Measurements from ENCODE around the gene GBP3.
"Not testable (repeated sequence)": the region's sequence is repeated elsewhere in the genome, so short reads cannot be mapped to it uniquely, and the experiment has no call there.

The GBP3 gene

DNA sequence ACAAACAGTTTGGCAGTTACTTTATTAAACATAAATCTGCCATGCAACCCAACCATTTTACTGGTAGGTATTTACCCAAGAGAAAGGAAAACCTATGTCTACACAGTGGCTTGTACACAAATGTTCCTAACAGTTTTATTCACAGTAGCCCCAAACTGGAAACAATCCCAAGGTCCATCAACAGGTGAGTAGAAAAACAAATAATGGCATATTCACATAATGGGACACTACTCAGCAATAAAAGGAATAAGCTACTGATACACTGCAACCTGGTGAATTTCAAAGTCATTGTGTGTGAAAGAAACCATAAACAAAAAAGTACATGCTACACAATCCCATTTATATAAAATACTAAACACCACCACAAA is 42.9 kb downstream of the GBP3 start:
- no peak for DNase-seq

- no peak for DNase-seq
These were observed 43.5 kb downstream of the GBP3 start for GRCh38 chr1:88979054-88979748.

GRCh38 chr1:88976235-88976634 is 46.4 kb downstream of the GBP3 start:
- DNase-seq, result no peak

- DNase-seq, result not testable (repeated sequence)
These were observed 48.0 kb downstream of the GBP3 start for GRCh38 chr1:88974616-88975172.

DNA sequence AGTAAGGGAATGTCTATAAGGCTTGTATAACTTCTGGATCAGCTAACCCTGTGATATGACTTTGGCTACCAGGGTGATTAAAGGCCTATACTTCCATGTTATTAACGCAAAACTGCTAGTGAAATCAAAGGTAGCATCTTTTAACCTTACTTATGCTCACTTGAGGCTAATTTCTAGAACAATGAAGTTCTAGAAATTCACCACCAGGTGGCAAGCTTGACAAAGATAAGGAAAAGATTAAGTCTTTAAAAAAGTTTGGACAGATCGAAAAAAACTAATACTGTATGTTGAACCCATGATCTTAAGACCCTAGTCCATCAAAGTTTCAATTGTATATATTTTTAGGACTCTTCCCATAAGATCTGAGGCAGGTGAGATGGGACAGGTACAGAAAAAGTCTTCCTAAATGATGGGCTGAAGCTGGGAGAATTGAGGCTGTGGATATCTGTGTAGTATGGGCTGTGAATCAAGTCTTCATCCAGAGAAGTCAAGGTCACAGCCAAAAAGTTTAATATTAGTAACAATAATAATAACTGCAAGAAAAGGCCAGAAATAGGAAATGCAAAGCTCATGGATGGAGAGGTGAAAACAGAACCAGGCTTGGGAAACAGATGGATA is 49.0 kb downstream of the GBP3 start:
- DNase-seq, result no peak

DNA sequence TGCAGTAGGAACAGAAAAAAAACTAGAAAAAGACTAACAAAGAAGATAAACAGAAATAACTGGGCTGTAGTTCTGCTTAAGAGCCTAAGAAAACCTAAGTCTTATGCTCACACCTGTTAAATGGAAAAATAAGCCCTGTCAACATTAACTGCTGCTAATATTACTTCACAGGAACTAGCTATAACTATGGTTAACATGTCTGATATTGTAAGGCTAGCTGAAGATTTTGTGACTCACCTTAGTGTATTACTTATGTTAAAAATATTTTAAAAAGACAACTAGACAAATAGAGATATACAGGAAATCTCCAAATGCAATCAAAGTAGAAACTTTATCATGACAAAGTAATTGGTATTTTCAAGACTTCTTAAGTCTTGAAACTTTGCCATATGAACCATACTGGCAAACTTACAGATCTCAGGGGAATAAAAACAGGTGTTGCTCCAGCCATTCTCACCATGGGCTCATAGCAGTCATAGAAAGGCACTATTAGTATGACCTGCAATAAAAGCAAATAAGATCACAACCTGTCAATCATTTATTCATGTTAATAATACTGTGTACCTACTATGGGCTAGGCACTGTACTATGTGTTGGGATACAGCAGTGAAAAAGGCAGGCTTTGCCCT is 60.9 kb downstream of the GBP3 start:
- DNase-seq, result no peak

DNA sequence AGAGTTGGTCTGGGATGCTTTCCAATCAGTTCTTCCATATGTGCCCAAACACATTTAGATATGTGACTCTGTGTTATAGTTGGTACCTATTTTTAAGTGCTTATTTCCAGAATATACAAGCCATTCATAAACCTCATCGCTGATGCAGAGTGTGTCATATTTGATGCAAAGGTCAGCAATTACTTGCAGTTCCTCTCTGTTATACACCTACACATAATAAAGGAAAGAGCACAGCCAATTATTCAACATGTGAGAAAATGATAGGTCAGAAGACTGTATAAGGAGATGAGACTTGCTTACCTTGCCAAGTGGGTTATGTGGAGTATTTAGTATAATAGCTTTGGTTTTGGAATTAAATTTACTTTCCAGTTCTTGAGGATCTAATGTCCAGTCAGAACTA is 61.6 kb downstream of the GBP3 start:
- no peak for DNase-seq
